BLaER1 treated with 17β-estradiol and CSF1 and Interleukin-3, amounts not matched to agents 10 nM and 100 nM (cell line): ENCODE results near the gene MPV17L2.

Source experiments
- H3K27ac ChIP-seq, 11 experiments: shearing (Covaris generic); formaldehyde crosslinking; 2 replicates each; pipeline ENCODE4 v1.8.1; 2022
- H3K27me3 ChIP-seq, 11 experiments: shearing (Covaris generic); formaldehyde crosslinking; 2 replicates each; pipeline ENCODE4 v1.8.1; 2022
- H3K36me3 ChIP-seq, 11 experiments: shearing (Covaris generic); formaldehyde crosslinking; 2 replicates each; pipeline ENCODE4 v1.8.1; 2022
- H3K4me1 ChIP-seq, 10 experiments: shearing (Covaris generic); formaldehyde crosslinking; 2 replicates each; pipeline ENCODE4 v1.8.1; 2022
- H3K4me2 ChIP-seq, 11 experiments: shearing (Covaris generic); formaldehyde crosslinking; 2 replicates each; pipeline ENCODE4 v1.8.1; 2022
- H3K4me3 ChIP-seq, 10 experiments: shearing (Covaris generic); formaldehyde crosslinking; 2 replicates each; pipeline ENCODE4 v1.8.1; 2022
- H3K9ac ChIP-seq, 11 experiments: shearing (Covaris generic); formaldehyde crosslinking; 2 replicates each; pipeline ENCODE4 v1.8.1; 2022
- H3K9me3 ChIP-seq, 11 experiments: shearing (Covaris generic); formaldehyde crosslinking; replicated peaks in 1 of 11; 2 replicates each; pipeline ENCODE4 v1.8.1; 2022
- H4K20me1 ChIP-seq, 11 experiments: shearing (Covaris generic); formaldehyde crosslinking; 2 replicates each; pipeline ENCODE4 v1.8.1; 2022
- Cebpa-rat ChIP-seq, 11 experiments: shearing (Covaris generic); IDR thresholded peaks; 2 replicates each; pipeline ENCODE4 v1.8.1; 2022

Gene MPV17L2

GRCh38 chr19:18226956-18227780 lies 34.1 kb downstream of the MPV17L2 start:
- H3K4me2 ChIP-seq = peak overlapping the region; percentile 45 to 89 (median 85); a peak in 20 of 22 replicates
- peak overlapping the region in 2 of 11 experiments; percentile 2 to 41; a peak in 1 of 22 replicates for H3K9ac ChIP-seq
- peaks cover 26 to 38% (median 36%) of the 10 kb centered on the region in 11 experiments for H3K27me3 ChIP-seq
- H3K9me3 ChIP-seq = peaks cover 0 to 12% (median 0%) of the 10 kb centered on the region in 11 experiments; a peak in 3 of 22 replicates
- H3K4me1 ChIP-seq = peaks cover 47 to 78% (median 69%) of the 10 kb centered on the region in 10 experiments
- no peak for TF ChIP-seq Cebpa-rat (IDR thresholded peaks at IDR 0.05)
- H3K27ac ChIP-seq = peak overlapping the region in 2 of 11 experiments; percentile 4 to 18; a peak in 1 of 22 replicates
- H3K4me3 ChIP-seq = no peak overlapping the region
- H4K20me1 ChIP-seq = peaks cover 0 to 17% (median 0%) of the 10 kb centered on the region in 11 experiments; a peak in 4 of 22 replicates
- H3K36me3 ChIP-seq = no peaks in the 10 kb centered on the region

DNA sequence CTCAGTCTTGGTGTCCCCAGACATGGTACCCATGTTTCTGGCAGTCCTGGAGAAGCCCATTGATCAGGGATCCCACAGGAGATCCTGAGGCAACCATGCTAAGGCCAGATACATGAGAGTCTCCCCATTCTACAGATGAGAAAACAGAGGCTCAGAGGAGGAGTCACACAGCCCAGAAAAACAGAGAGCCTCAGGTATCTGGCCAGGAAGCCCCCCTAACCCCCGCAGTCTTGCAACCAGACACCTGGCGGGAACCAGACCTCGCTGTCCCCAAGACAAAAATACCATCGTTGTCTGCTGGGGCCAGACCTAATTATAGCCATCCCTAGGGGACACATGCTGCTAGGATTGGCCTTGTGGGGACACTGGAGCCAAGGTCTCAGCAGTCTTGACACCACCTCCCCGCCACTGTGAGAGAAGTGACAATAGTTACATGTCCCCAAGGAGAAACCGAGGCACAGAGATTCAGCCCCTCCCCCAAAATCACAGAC lies 34.8 kb downstream of the MPV17L2 start:
- H3K4me1 ChIP-seq = peaks cover 51 to 84% (median 74%) of the 10 kb centered on the region in 10 experiments
- H4K20me1 ChIP-seq = peaks cover 0 to 17% (median 0%) of the 10 kb centered on the region in 11 experiments; a peak in 4 of 22 replicates
- peaks cover 26 to 38% (median 36%) of the 10 kb centered on the region in 11 experiments for H3K27me3 ChIP-seq
- TF ChIP-seq Cebpa-rat (IDR thresholded peaks at IDR 0.05) = no peak
- H3K9ac ChIP-seq = peak overlapping the region in 2 of 11 experiments; percentile 2 to 41; a peak in 3 of 22 replicates
- no peak overlapping the region for H3K4me3 ChIP-seq
- peak overlapping the region in 2 of 11 experiments; percentile 4 to 18; a peak in 2 of 22 replicates for H3K27ac ChIP-seq
- peaks cover 0 to 12% (median 0%) of the 10 kb centered on the region in 11 experiments; a peak in 3 of 22 replicates for H3K9me3 ChIP-seq
- peak overlapping the region; percentile 19 to 89 (median 85); a peak in 20 of 22 replicates for H3K4me2 ChIP-seq
- H3K36me3 ChIP-seq = no peaks in the 10 kb centered on the region

DNA sequence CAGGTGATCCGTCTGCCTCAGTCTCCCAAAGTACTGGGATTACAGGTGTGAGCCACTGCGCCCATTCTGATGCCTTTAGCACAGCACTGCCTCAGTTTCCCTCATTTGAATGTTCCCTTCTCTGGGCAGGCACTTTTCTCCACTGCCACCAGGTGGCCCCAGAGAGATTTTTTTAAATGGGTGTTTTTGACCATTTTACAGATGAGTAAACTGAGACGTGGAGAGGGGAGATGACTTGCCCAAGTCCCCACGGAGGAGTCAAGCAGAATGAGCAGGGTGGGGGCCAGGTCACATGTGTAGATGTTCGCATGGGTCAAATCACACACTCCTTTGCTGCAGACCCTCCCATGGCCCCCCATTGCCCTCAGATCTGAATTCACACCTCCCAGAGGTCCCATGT lies 36.5 kb downstream of the MPV17L2 start:
- peaks cover 0 to 17% (median 0%) of the 10 kb centered on the region in 11 experiments; a peak in 5 of 22 replicates for H4K20me1 ChIP-seq
- peaks cover 0 to 3% (median 0%) of the 10 kb centered on the region in 11 experiments; a peak in 1 of 22 replicates for H3K9me3 ChIP-seq
- TF ChIP-seq Cebpa-rat (IDR thresholded peaks at IDR 0.05) = no peak
- peaks cover 19 to 26% (median 24%) of the 10 kb centered on the region in 11 experiments for H3K27me3 ChIP-seq
- no peak overlapping the region for H3K9ac ChIP-seq
- no peak overlapping the region for H3K27ac ChIP-seq
- H3K4me3 ChIP-seq = no peak overlapping the region
- H3K36me3 ChIP-seq = no peaks in the 10 kb centered on the region
- H3K4me1 ChIP-seq = peaks cover 51 to 83% (median 73%) of the 10 kb centered on the region in 10 experiments
- H3K4me2 ChIP-seq = peak overlapping the region in 2 of 11 experiments; percentile 87 to 92; a peak in 1 of 22 replicates

- no peak for TF ChIP-seq Cebpa-rat (IDR thresholded peaks at IDR 0.05)
- Histone ChIP-seq H3K9me3 (no peaks in the 10 kb centered on the region), H3K9ac (no peak overlapping the region), H3K27ac (no peak overlapping the region), H4K20me1 (peaks cover 0 to 13% (median 0%) of the 10 kb centered on the region in 11 experiments; a peak in 5 of 22 replicates), H3K36me3 (no peaks in the 10 kb centered on the region), H3K4me1 (peaks cover 51 to 78% (median 69%) of the 10 kb centered on the region in 10 experiments), H3K4me2 (peak overlapping the region in 6 of 11 experiments; percentile 82 to 96 (median 93); a peak in 10 of 22 replicates), H3K4me3 (no peak overlapping the region), H3K27me3 (peaks cover 15 to 22% (median 20%) of the 10 kb centered on the region in 11 experiments)
Observed at GRCh38 chr19:18229915-18230314, 36.9 kb downstream of the MPV17L2 start.

- Histone ChIP-seq H3K4me2 (peak overlapping the region; percentile 82 to 96 (median 92)), H4K20me1 (peaks cover 0 to under 1% (median 0%) of the 10 kb centered on the region in 11 experiments; a peak in 4 of 22 replicates), H3K4me1 (peaks cover 39 to 66% (median 56%) of the 10 kb centered on the region in 10 experiments), H3K9ac (peak overlapping the region in 7 of 11 experiments; percentile 14 to 59 (median 34); a peak in 11 of 22 replicates), H3K27me3 (peaks cover 2 to 10% (median 8%) of the 10 kb centered on the region in 11 experiments; a peak in 16 of 22 replicates), H3K4me3 (peak overlapping the region in 7 of 10 experiments; percentile 1 to 58 (median 33); a peak in 10 of 20 replicates), H3K36me3 (no peaks in the 10 kb centered on the region), H3K9me3 (no peaks in the 10 kb centered on the region), H3K27ac (peak overlapping the region in 8 of 11 experiments; percentile 33 to 72 (median 63); a peak in 17 of 22 replicates)
- no peak for TF ChIP-seq Cebpa-rat (IDR thresholded peaks at IDR 0.05)
Observed at GRCh38 chr19:18230941-18231734, 38.1 kb downstream of the MPV17L2 start.

- H3K4me2 ChIP-seq = peak overlapping the region; percentile 82 to 96 (median 92)
- no peak for TF ChIP-seq Cebpa-rat (IDR thresholded peaks at IDR 0.05)
Observed at GRCh38 chr19:18231775-18232174, 38.8 kb downstream of the MPV17L2 start.

DNA sequence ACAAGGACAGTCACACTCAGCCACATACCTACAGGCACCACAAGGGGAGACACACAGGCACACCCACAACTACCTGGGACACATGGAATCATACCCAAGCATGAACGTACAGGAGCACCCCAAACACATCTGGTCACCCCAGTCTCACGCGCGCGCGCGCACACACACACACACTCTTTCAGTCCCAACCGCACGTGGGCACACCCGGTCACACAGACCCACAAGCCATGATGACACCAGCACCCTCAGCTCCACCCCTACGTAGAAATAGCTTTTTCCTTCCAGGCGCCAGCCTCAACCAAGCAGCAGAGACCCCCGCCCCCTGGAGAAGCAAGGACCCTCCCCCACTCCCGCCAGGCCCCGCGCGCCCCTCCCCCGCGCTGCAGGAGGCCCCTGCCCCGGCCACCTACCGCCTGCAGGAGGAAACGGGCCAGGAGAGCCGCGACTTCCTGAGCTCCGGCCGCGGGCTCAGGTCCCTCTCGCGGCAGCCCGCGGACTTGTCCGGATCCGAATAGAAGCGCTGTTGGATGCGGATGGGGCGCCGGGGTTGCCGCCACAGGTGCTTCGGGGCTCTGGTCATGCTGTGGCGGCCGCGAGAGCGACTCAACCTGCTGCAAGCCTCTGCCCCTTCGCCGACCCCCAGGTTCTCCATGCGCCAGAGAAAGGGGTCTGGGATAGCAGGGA lies 39.7 kb downstream of the MPV17L2 start:
- TF ChIP-seq Cebpa-rat (IDR thresholded peaks at IDR 0.05) = no peak
- H3K9ac ChIP-seq = no peak overlapping the region
- H3K4me3 ChIP-seq = no peak overlapping the region
- peak overlapping the region; percentile 82 to 96 (median 92) for H3K4me2 ChIP-seq
- H4K20me1 ChIP-seq = no peaks in the 10 kb centered on the region; a peak in 3 of 22 replicates
- H3K27me3 ChIP-seq = no peaks in the 10 kb centered on the region
- no peaks in the 10 kb centered on the region for H3K9me3 ChIP-seq
- H3K27ac ChIP-seq = no peak overlapping the region
- no peaks in the 10 kb centered on the region for H3K36me3 ChIP-seq
- peaks cover 26 to 50% (median 41%) of the 10 kb centered on the region in 10 experiments for H3K4me1 ChIP-seq

More at GRCh38 chr19:18231775-18232174, 38.8 kb downstream of the MPV17L2 start:
- peak overlapping the region in 8 of 11 experiments; percentile 33 to 72 (median 63); a peak in 17 of 22 replicates for H3K27ac ChIP-seq
- peaks cover 33 to 60% (median 50%) of the 10 kb centered on the region in 10 experiments for H3K4me1 ChIP-seq
- peak overlapping the region in 7 of 11 experiments; percentile 14 to 59 (median 34); a peak in 9 of 22 replicates for H3K9ac ChIP-seq
- H3K36me3 ChIP-seq = no peaks in the 10 kb centered on the region
- H3K27me3 ChIP-seq = peaks cover 0 to 4% (median 2%) of the 10 kb centered on the region in 11 experiments; a peak in 7 of 22 replicates
- no peaks in the 10 kb centered on the region for H3K9me3 ChIP-seq
- H3K4me3 ChIP-seq = peak overlapping the region in 7 of 10 experiments; percentile 1 to 58 (median 33); a peak in 10 of 20 replicates
- no peaks in the 10 kb centered on the region; a peak in 4 of 22 replicates for H4K20me1 ChIP-seq
